ENCODE results near the gene PDE8A.

The PDE8A gene

GRCh38 chr15:84981711-84982300, at the start of gene PDE8A:
TSS of gene PDE8A (plus strand) at chr15:84981856. CDS start at chr15:84982163, 307 bp downstream.
- peak; percentile 10 for DNase-seq (ENCODE audit: low read depth, low spot score)

- DNase-seq (ENCODE audit: low read depth, low spot score) = no peak
Measured at GRCh38 chr15:84934942-84935729, 46.5 kb upstream of the PDE8A start.

- no peak for DNase-seq (ENCODE audit: low read depth, low spot score)
Measured at GRCh38 chr15:84937144-84937543, 44.5 kb upstream of the PDE8A start.

GRCh38 chr15:84938726-84939125, 42.9 kb upstream of the PDE8A start:
- DNase-seq (ENCODE audit: low read depth, low spot score) = no peak

GRCh38 chr15:84940399-84940798, 41.3 kb upstream of the PDE8A start:
- no peak for DNase-seq (ENCODE audit: low read depth, low spot score)

GRCh38 chr15:84942456-84942855, 39.2 kb upstream of the PDE8A start:
- DNase-seq (ENCODE audit: low read depth, low spot score) = no peak

- no peak for DNase-seq (ENCODE audit: low read depth, low spot score)
Measured at GRCh38 chr15:84944311-84944710, 37.3 kb upstream of the PDE8A start.

GRCh38 chr15:84944861-84945260, 36.8 kb upstream of the PDE8A start:
- DNase-seq (ENCODE audit: low read depth, low spot score) = no peak

- no peak for DNase-seq (ENCODE audit: low read depth, low spot score)
Measured at GRCh38 chr15:84946772-84947489, 34.7 kb upstream of the PDE8A start.

GRCh38 chr15:84947947-84948830, 33.5 kb upstream of the PDE8A start:
- no peak for DNase-seq (ENCODE audit: low read depth, low spot score)

GRCh38 chr15:84949043-84949442, 32.6 kb upstream of the PDE8A start:
- no peak for DNase-seq (ENCODE audit: low read depth, low spot score)

- DNase-seq (ENCODE audit: low read depth, low spot score) = no peak
Measured at GRCh38 chr15:84949845-84950569, 31.6 kb upstream of the PDE8A start.

- DNase-seq (ENCODE audit: low read depth, low spot score) = no peak
Measured at GRCh38 chr15:84950570-84951111, 31.0 kb upstream of the PDE8A start.

- no peak for DNase-seq (ENCODE audit: low read depth, low spot score)
Measured at GRCh38 chr15:84951736-84952135, 29.9 kb upstream of the PDE8A start.

- DNase-seq (ENCODE audit: low read depth, low spot score) = no peak
Measured at GRCh38 chr15:84953136-84953535, 28.5 kb upstream of the PDE8A start.

GRCh38 chr15:84953726-84954125, 27.9 kb upstream of the PDE8A start:
- no peak for DNase-seq (ENCODE audit: low read depth, low spot score)

GRCh38 chr15:84955089-84955848, 26.4 kb upstream of the PDE8A start:
- DNase-seq (ENCODE audit: low read depth, low spot score) = no peak

GRCh38 chr15:84956199-84956598, 25.5 kb upstream of the PDE8A start:
- no peak for DNase-seq (ENCODE audit: low read depth, low spot score)

GRCh38 chr15:84960391-84961113, 21.1 kb upstream of the PDE8A start:
- no peak for DNase-seq (ENCODE audit: low read depth, low spot score)

Measured in activated CD4-positive, CD25-positive, alpha-beta regulatory T cell treated with anti-CD3 and anti-CD28 coated beads, Interleukin-2, amount 50 U/mL, for 16 hours (primary cell).